Muscle of leg (tissue), 11 donors: ENCODE results near the gene CXCL16. TPM values are rescaled to one million over a fixed set of nuclear protein-coding genes. Genes with fewer than 3 reads are reported as not detected.
"Not testable (repeated sequence)": the region's sequence is repeated elsewhere in the genome, so short reads cannot be mapped to it uniquely, and the experiment has no call there.

Experiments
- DNase-seq: peaks from one replicate; pipeline ENCODE4 v3.0.0; 2013
- H3K27ac ChIP-seq: one replicate; pipeline ENCODE4 v1.5.1; 2013; ENCODE audit warnings: mild to moderate bottlenecking, low read length, control low read depth
- H3K27me3 ChIP-seq: one replicate; pipeline ENCODE4 v1.6.1; 2013; ENCODE audit warnings: low read length; ENCODE audit not compliant: control insufficient read depth, insufficient read depth
- H3K36me3 ChIP-seq: one replicate; pipeline ENCODE4 v1.6.1; 2013; ENCODE audit warnings: low read length; ENCODE audit not compliant: control insufficient read depth, insufficient read depth
- H3K4me1 ChIP-seq: one replicate; pipeline ENCODE4 v1.6.1; 2013; ENCODE audit warnings: low read length; ENCODE audit not compliant: control insufficient read depth, insufficient read depth
- H3K4me3 ChIP-seq: one replicate; pipeline ENCODE4 v1.5.1; 2013; ENCODE audit warnings: low read length, control low read depth
- H3K9me3 ChIP-seq: replicated peaks from 2 replicates; pipeline ENCODE4 v1.6.1; 2013; ENCODE audit warnings: low read depth, low read length; ENCODE audit not compliant: control insufficient read depth
- whole genome bisulfite sequencing: methylation state at CpG from one replicate; pipeline ENCODE4 v1.1.5; 2013; ENCODE audit warnings: missing lambda C conversion rate; ENCODE audit not compliant: insufficient coverage; 5-methylcytosine and 5-hydroxymethylcytosine counted together
- polyA plus RNA-seq, 8 donors: library from polyadenylated mRNA; unstranded; fragments of 120-200 nt; gene quantifications; one replicate each; pipeline versions ENCODE4 v1.2.1 to v1.2.3, GENCODE V29; 2013; ENCODE audit warnings: inconsistent platforms in 1 of 8, low replicate concordance in 1 of 8; ENCODE audit not compliant: insufficient read length in 8 of 8, insufficient read depth in 1 of 8
- total RNA-seq: library from RNA; stranded (reverse); fragments of 120-200 nt; gene quantifications from one replicate; pipeline ENCODE4 v1.2.4, GENCODE V29; 2013

The CXCL16 gene
- total and polyA plus RNA-seq, 9 donors, result 1.7 to 8.3 (median 4.2) TPM

DNA sequence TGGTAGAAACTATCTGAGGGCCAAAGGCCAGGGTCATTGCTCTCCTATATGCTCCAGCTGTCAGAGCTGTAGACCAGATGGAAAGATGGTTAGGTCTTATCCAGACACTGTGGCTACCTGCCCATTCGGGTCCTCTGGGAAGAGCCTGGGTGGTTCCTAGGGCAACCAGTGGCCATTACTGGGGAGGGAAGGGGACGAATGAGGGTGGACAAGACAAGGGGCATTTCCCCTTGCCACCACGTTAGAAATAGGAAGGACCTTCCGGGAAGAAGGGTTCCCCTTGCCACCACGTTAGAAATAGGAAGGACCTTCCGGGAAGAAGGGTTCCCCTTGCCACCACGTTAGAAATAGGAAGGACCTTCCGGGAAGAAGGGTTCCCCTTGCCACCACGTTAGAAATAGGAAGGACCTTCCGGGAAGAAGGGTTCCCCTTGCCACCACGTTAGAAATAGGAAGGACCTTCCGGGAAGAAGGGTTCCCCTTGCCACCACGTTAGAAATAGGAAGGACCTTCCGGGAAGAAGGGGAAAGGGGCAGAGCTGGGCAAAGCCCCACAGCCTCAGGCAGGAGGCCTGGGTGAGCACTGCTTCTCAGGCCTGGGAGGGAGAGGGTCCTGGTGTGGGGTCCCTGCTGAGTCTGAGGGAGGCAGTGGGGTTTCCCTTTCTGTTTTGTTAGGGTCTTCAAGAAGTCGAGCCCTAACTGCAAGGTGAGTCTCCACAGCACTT is 25.2 kb downstream of the CXCL16 start:
- peaks cover 26% of the 10 kb centered on the region for H3K36me3 ChIP-seq
- H3K4me3 ChIP-seq, H3K27me3 ChIP-seq, H3K27ac ChIP-seq, DNase-seq, H3K9me3 ChIP-seq: not testable (repeated sequence)
- peaks cover 23% of the 10 kb centered on the region for H3K4me1 ChIP-seq
- WGBS, result 75% methylated on average over 3 of the region's 15 CpGs

DNA sequence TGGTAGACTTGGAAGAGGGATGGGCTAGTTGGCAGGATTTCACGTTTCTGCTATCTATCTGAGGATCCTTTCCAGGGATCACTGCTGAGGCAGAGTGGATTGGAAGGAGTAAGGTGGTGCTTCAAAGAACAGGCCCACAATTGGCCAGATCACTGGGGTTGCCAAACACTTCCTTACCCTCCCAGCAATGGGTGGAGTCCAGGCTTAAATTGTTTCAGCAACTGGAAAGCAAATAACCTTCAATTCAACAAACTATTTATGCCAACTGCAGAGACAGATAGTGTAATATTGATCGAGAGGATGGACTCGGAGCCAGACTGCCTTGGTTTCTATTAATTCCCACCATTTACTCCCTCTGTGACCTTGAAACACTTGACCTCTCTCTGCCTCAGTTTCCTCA is 27.2 kb downstream of the CXCL16 start:
- Histone ChIP-seq H3K9me3 (no peaks in the 10 kb centered on the region), H3K4me3 (no peak overlapping the region), H3K4me1 (peaks cover 24% of the 10 kb centered on the region), H3K36me3 (peaks cover 12% of the 10 kb centered on the region), H3K27ac (no peak overlapping the region), H3K27me3 (no peaks in the 10 kb centered on the region)
- DNase-seq, result no peak
- 40% methylated on average over 1 of the region's 3 CpGs for WGBS

DNA sequence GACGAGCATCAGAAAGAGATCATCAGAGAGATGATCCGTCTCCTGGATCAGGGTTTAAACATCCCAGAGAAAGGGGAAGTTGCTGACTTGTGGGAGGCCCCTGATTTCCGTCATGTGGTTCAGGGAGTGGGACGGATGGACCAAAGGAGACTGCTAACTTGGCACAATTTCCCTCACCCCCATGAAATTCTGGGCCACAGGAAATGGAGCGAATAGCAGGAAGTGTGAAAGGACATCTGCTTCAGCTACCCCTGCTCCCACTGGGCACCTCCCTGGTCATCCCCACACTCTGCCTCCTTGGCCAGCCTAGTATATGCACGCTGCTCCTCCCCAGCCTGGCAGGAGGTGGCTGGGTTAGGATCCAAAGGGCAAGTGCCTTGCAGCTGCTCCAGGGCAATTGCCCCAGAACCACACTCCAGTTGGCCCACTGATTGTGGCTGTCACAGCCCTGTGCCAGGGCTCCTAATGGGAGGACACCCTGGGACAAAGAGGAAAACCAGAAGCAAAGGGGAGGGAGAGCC is 28.0 kb downstream of the CXCL16 start:
- DNase-seq, result peak; percentile 82
- Histone ChIP-seq H3K4me1 (peaks cover 24% of the 10 kb centered on the region), H3K4me3 (peak overlapping the region; percentile 63), H3K36me3 (peaks cover 6% of the 10 kb centered on the region), H3K27me3 (no peaks in the 10 kb centered on the region), H3K27ac (peak overlapping the region; percentile 73), H3K9me3 (no peaks in the 10 kb centered on the region)
- WGBS, result no CpG with 5 or more reads among the region's 6 CpGs

DNA sequence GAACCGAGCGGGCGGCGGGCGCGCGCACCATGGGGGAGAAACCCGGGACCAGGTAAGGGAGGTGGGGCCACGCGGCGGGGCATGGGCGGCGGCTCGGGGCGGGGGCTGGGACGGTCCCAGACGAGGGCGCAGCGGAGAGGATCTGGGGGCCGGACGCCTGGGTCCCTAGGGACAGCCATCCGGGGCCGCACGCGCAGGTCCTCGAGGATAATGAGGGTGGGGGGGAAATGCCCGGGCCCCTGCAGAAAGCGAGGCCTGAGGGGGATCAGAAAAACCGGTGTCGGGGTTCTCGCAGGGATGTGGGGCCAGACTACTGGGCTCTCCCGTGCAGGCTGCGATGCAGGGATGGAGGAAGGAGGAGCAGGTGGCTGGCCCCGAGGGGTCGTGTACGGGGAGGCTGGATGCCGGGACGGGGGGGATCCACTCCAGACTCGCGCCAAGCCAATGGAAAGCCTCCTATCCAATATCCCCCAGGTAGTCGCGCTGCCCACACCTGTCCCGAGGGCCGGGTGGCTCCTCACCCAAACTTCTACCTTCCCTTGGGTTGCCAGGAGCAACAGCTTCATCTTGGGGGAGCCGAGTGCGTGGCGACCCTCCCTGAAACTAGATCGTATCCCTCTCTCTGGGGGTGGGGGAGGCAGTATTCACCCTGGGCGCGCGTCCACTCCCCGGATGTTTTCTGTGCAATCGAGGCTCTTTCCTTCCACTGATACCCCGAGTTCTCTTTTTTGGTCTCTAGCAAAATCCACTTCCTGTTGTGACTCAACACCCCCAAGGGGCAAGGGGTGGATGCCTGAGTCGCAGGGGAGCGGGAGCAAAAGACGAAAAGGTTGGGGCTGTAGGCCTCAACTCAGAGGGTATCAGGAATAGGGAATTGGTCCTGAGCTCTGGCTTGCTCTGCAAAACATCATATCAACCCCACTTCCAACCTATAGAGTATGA is 28.8 kb downstream of the CXCL16 start:
- DNase-seq, result peak; percentile 50
- Histone ChIP-seq H3K36me3 (peaks cover 4% of the 10 kb centered on the region), H3K27me3 (no peaks in the 10 kb centered on the region), H3K9me3 (no peaks in the 10 kb centered on the region), H3K4me3 (peak overlapping the region; percentile 63), H3K4me1 (peaks cover 24% of the 10 kb centered on the region), H3K27ac (peak overlapping the region; percentile 73)
- under 1% methylated on average over 42 of the region's 57 CpGs for WGBS

DNA sequence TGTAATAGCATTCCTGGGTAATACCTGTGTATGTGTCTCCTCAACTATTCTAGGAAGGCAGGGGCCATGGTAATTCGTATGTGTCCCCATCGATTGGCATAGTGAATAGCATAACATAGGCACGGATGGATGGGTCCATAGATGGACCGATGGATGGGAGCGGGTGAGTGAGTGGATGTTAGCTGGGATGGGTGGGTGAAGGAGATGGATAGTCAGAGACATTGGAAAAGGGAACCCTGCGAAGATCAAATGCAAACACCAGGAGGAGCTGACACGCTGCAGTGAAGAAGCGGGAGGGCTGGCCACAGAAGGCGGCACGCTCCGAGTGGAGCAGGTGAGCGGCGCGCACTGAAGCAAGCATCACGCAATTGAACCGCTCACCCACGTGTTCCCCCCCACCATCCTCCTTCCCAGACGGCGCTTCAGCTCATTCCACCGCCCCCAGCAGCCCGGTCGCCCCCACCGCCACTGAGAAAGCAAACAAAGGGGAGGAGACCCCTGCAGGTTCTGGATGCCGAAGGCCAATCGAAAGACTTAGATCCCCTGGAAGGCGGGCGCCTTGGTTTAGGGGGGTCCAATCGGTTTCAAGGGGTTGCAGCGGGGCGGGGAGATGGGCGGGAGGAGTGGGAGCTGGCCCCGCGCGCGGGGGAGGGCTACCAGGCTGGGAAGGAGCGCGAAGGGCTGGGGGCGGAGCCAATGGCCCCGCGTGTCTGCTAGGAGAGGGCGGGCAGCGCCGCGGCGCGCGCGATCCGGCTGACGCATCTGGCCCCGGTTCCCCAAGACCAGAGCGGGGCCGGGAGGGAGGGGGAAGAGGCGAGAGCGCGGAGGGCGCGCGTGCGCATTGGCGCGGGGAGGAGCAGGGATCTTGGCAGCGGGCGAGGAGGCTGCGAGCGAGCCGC is 29.7 kb downstream of the CXCL16 start, which contains the start of gene ARRB2:
Gene ARRB2 (plus strand): TSS at position 839 of the 899 bp plus-strand sequence. CDS start 90 bp downstream, outside the sequence.
- Histone ChIP-seq H3K36me3 (no peaks in the 10 kb centered on the region), H3K27ac (peak within 1 kb of the TSS; percentile 73), H3K27me3 (no peaks in the 10 kb centered on the region), H3K4me1 (peaks cover 22% of the 10 kb centered on the region), H3K4me3 (peak within 1 kb of the TSS; percentile 63), H3K9me3 (no peaks in the 10 kb centered on the region)
- 1% methylated on average over 60 of the region's 67 CpGs for WGBS
- DNase-seq, result peak; percentile 100

DNA sequence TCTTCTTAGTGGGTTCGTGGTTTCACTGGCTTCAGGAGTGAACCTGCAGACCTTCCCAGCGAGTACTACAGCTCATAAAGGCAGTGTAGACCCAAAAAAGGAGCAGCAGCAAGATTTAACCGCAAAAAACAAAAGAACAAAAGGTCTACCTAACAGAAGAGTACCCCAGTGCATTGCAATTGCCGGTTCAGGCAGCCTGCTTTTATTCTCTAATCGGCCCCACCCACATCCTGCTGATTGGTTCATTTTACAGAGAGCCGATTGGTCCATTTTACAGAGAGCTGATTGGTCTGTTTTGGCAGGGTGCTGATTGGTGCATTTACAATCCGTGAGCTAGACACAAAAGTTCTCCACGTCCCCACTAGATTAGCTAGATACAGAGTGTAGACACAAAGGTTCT is 31.3 kb downstream of the CXCL16 start:
- 93% methylated on average over 3 of the region's 8 CpGs for WGBS
- no peak overlapping the region for H3K27ac ChIP-seq
- H3K36me3 ChIP-seq, result no peaks in the 10 kb centered on the region
- H3K9me3 ChIP-seq, result no peaks in the 10 kb centered on the region
- no peaks in the 10 kb centered on the region for H3K27me3 ChIP-seq
- peaks cover 18% of the 10 kb centered on the region for H3K4me1 ChIP-seq
- H3K4me3 ChIP-seq, result no peak overlapping the region
- no peak for DNase-seq

DNA sequence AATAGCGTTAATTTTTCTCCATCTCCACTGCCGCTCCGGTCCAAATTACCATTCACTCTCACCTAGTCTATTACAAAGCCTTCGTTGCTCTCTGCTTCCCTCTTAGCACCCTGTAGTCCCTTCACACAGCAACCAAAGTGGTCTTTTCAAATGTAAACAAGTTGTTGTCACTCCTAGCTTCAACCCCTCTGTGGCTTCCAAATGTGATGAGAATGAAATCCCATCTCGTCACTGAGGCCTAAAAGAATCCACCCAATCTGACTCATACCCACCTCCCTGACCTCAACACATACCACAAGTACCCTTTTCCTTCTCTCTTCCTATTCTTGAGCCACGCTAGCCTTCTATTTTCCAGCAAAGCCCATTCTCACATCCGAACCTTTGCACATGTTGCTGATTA is 33.6 kb downstream of the CXCL16 start:
- H3K4me1 ChIP-seq, result peaks cover 14% of the 10 kb centered on the region
- no peak overlapping the region for H3K4me3 ChIP-seq
- H3K27me3 ChIP-seq, result no peaks in the 10 kb centered on the region
- H3K36me3 ChIP-seq, result no peaks in the 10 kb centered on the region
- 74% methylated on average over 5 of the region's 7 CpGs for WGBS
- H3K27ac ChIP-seq, result no peak overlapping the region
- DNase-seq, result no peak
- H3K9me3 ChIP-seq, result no peaks in the 10 kb centered on the region

DNA sequence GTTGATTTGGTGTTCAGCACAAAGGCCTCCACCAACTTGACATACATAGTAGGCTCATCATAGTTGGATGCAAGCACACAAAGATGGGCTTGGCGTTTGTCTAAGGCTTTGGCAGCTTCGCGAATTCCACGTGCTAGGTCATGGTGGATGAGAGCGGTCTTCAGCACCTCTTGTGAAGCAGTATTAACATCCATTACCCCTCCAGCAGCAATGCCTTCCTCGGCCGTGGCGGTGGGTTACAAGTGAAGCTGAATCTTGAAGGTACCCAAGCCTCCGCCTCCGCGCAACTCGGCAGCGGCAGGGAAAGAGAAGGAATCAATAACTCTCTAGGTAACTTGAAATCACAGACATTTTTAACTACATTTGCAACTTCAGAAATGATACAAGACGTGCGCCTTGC is 34.7 kb downstream of the CXCL16 start:
- 95% methylated on average over 11 of the region's 15 CpGs for WGBS
- no peak for DNase-seq
- H3K36me3 ChIP-seq, result no peaks in the 10 kb centered on the region
- no peaks in the 10 kb centered on the region for H3K27me3 ChIP-seq
- no peak overlapping the region for H3K27ac ChIP-seq
- H3K4me3 ChIP-seq, result no peak overlapping the region
- no peaks in the 10 kb centered on the region for H3K9me3 ChIP-seq
- peaks cover 9% of the 10 kb centered on the region for H3K4me1 ChIP-seq

DNA sequence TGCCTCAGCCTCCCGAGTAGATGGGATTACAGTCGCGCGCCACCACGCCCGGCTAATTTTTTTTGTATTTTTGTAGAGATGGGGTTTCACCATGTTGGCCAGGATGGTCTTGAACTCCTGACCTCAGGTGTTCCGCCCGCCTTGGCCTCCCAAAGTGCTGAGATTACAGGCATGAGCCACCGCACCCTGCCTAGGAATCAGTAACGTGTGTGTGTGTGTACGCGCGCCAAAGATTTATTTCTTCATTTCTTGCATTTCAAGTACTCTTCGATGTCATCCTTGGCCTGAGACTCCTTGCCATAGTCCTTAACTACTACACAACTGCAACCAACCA is 35.2 kb downstream of the CXCL16 start:
- H3K4me1 ChIP-seq, H3K27me3 ChIP-seq, H3K27ac ChIP-seq, DNase-seq, H3K9me3 ChIP-seq, H3K36me3 ChIP-seq: not testable (repeated sequence)
- 60% methylated on average over 4 of the region's 14 CpGs for WGBS
- H3K4me3 ChIP-seq, result peak overlapping the region; percentile 94
